ENCODE measurements around the gene CNKSR3.

The CNKSR3 gene

GRCh38 chr6:154448448-154449096, 61.9 kb downstream of the CNKSR3 start:
- no peak for DNase-seq

GRCh38 chr6:154447954-154448353, 62.5 kb downstream of the CNKSR3 start:
- DNase-seq, result no peak

GRCh38 chr6:154446984-154447383, 63.5 kb downstream of the CNKSR3 start:
- DNase-seq, result no peak

- no peak for DNase-seq
Measured at GRCh38 chr6:154445417-154445816, 65.1 kb downstream of the CNKSR3 start.

GRCh38 chr6:154441995-154442310, 68.5 kb downstream of the CNKSR3 start:
- no peak for DNase-seq

- no peak for DNase-seq
Measured at GRCh38 chr6:154440422-154441043, 70.0 kb downstream of the CNKSR3 start.

GRCh38 chr6:154440022-154440421, 70.5 kb downstream of the CNKSR3 start:
- DNase-seq, result no peak

- DNase-seq, result no peak
Measured at GRCh38 chr6:154438882-154439415, 71.5 kb downstream of the CNKSR3 start.

- DNase-seq, result no peak
Measured at GRCh38 chr6:154435400-154435945, 75.0 kb downstream of the CNKSR3 start.

- no peak for DNase-seq
Measured at GRCh38 chr6:154434662-154435061, 75.8 kb downstream of the CNKSR3 start.

GRCh38 chr6:154433477-154434241, 76.8 kb downstream of the CNKSR3 start:
- DNase-seq, result no peak

GRCh38 chr6:154432533-154433476, 77.7 kb downstream of the CNKSR3 start:
- no peak for DNase-seq

GRCh38 chr6:154430481-154430919, 80.0 kb downstream of the CNKSR3 start:
- no peak for DNase-seq

GRCh38 chr6:154429711-154430110, 80.8 kb downstream of the CNKSR3 start:
- DNase-seq, result no peak

GRCh38 chr6:154428897-154429296, 81.6 kb downstream of the CNKSR3 start:
- DNase-seq, result no peak

GRCh38 chr6:154427446-154427845, 83.0 kb downstream of the CNKSR3 start:
- DNase-seq, result no peak

GRCh38 chr6:154426997-154427396, 83.5 kb downstream of the CNKSR3 start:
- no peak for DNase-seq

GRCh38 chr6:154425034-154425433, 85.5 kb downstream of the CNKSR3 start:
- no peak for DNase-seq

- no peak for DNase-seq
Measured at GRCh38 chr6:154414021-154414813, 96.3 kb downstream of the CNKSR3 start.

- DNase-seq, result no peak
Measured at GRCh38 chr6:154412106-154412820, 98.2 kb downstream of the CNKSR3 start.

- DNase-seq, result no peak
Measured at GRCh38 chr6:154411076-154411475, 99.4 kb downstream of the CNKSR3 start.
